NT2/D1 (cell line): ENCODE results near the gene HSPBAP1.
"Not testable (repeated sequence)": the region's sequence is repeated elsewhere in the genome, so short reads cannot be mapped to it uniquely, and the experiment has no call there.

Experiments
- DNase-seq: peaks from one replicate; pipeline ENCODE4 v3.0.0-alpha.2; 2011; ENCODE audit warnings: low read depth, low spot score
- H3K27me3 ChIP-seq: 2 replicates; pipeline ENCODE4 v1.6.0; 2011; ENCODE audit warnings: mild to moderate bottlenecking; ENCODE audit not compliant: insufficient read length, insufficient read depth
- H3K36me3 ChIP-seq: 2 replicates; pipeline ENCODE4 v1.6.1; 2011; ENCODE audit warnings: mild to moderate bottlenecking, low read length, mixed read lengths; ENCODE audit not compliant: insufficient read depth, insufficient read length
- H3K4me1 ChIP-seq: 2 replicates; pipeline ENCODE4 v1.5.1; 2011; ENCODE audit not compliant: insufficient read depth, insufficient read length
- H3K4me3 ChIP-seq: 2 replicates; pipeline ENCODE4 v1.5.1; 2011; ENCODE audit warnings: low read depth; ENCODE audit not compliant: insufficient read length
- H3K9ac ChIP-seq: 2 replicates; pipeline ENCODE4 v1.6.0; 2011; ENCODE audit warnings: low read depth; ENCODE audit not compliant: insufficient read length
- H3K9me3 ChIP-seq: 2 replicates; pipeline ENCODE4 v1.5.1; 2011; ENCODE audit warnings: mild to moderate bottlenecking, low read length; ENCODE audit not compliant: insufficient read depth
- SUZ12 ChIP-seq: IDR thresholded peaks from 2 replicates; pipeline ENCODE4 v1.6.1; 2011; ENCODE audit not compliant: insufficient read length, insufficient read depth; ENCODE audit errors: extremely low read depth
- YY1 ChIP-seq: IDR thresholded peaks from 2 replicates; pipeline ENCODE4 v1.6.1; 2011; ENCODE audit not compliant: insufficient read length, insufficient read depth
- ZNF274 ChIP-seq: IDR thresholded peaks from 2 replicates; pipeline ENCODE4 v1.6.1; 2011; ENCODE audit warnings: mild to moderate bottlenecking, low read depth, low read length

The HSPBAP1 gene

DNA sequence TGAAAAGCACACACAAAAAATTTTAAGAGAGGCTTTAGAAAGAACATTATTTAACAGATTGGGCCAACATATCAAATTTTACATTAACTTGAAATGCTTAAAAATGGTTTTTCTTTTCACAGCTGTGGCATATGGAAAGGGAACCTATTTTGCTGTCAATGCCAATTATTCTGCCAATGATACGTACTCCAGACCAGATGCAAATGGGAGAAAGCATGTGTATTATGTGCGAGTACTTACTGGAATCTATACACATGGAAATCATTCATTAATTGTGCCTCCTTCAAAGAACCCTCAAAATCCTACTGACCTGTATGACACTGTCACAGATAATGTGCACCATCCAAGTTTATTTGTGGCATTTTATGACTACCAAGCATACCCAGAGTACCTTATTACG, 65.4 kb downstream of the HSPBAP1 start:
- Histone ChIP-seq H3K9ac (no peak overlapping the region), H3K4me1 (no peaks in the 10 kb centered on the region), H3K9me3 (peaks cover 35% of the 10 kb centered on the region), H3K27me3 (no peaks in the 10 kb centered on the region), H3K36me3 (no peaks in the 10 kb centered on the region), H3K4me3 (no peak overlapping the region)
- no peak for DNase-seq
- no peak for TF ChIP-seq SUZ12
- no peak for TF ChIP-seq ZNF274
- TF ChIP-seq YY1, result no peak

DNA sequence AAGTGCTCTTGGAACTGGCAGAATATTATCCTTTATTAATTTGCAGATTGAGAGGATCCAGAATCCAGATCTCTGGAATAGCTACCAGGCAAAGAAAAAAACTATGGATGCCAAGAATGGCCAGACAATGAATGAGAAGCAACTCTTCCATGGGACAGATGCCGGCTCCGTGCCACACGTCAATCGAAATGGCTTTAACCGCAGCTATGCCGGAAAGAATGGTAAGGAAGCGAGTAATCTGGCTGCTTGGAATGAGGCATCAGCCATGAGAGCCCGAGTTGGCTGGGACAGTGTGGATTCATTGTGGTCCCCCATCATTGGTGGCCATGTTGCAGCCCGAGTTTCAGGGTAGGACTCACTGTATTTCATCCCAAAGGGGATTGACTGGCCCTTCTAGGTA, 65.9 kb downstream of the HSPBAP1 start:
- H3K4me1 ChIP-seq, result no peaks in the 10 kb centered on the region
- H3K27me3 ChIP-seq, result no peaks in the 10 kb centered on the region
- H3K9me3 ChIP-seq, result peaks cover 31% of the 10 kb centered on the region
- no peaks in the 10 kb centered on the region for H3K36me3 ChIP-seq
- H3K9ac ChIP-seq, result no peak overlapping the region
- no peak for DNase-seq
- TF ChIP-seq YY1 (no peak), ZNF274 (no peak), SUZ12 (no peak)
- no peak overlapping the region for H3K4me3 ChIP-seq

DNA sequence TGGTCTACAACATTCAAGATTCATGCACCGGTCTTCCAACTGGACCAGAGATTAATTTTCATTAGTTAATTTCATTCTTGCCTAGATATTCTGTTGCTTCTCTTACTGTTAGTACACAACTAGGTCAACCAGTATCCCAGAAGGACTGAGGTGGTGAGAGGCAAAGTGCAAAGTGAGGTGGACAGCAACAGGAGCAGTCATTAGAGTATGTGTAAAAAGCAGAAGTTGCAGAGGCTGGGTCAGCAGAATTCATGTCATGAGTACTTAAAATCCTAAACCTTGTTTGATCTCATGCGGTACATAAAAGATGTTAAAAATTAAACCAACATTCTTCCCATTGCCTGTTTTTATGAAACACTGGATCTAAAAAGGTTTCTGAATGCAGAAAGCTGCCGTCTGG, 66.3 kb downstream of the HSPBAP1 start:
- H3K36me3 ChIP-seq, result no peaks in the 10 kb centered on the region

DNA sequence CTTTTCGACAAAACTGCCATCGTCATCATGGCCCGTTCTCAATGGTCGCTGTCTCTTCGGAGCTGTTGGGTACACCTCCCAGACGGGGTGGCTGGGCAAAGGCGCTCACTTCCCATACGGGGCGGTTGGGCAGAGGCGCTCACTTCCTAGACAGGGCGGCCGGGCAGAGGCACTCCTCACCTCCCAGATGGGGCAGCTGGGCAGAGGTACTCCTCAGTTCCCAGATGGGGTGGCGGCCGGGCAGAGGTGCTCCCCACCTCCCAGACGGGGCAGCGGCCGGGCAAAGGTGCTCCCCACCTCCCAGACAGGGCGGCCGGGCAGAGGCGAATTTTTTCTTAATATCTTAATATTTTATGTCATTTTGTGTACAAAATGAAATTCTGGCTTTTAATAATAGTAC, 68.5 kb downstream of the HSPBAP1 start:
- Histone ChIP-seq H3K36me3 (no peaks in the 10 kb centered on the region), H3K9me3 (peaks cover 20% of the 10 kb centered on the region), H3K4me3 (no peak overlapping the region), H3K9ac (no peak overlapping the region), H3K4me1 (no peaks in the 10 kb centered on the region), H3K27me3 (no peaks in the 10 kb centered on the region)
- no peak for TF ChIP-seq ZNF274
- TF ChIP-seq YY1, result no peak
- DNase-seq, result no peak

More for the DNA sequence above, 66.3 kb downstream of the HSPBAP1 start:
- no peak overlapping the region for H3K4me3 ChIP-seq
- H3K9me3 ChIP-seq, result peaks cover 27% of the 10 kb centered on the region
- H3K4me1 ChIP-seq, result no peaks in the 10 kb centered on the region
- no peak overlapping the region for H3K9ac ChIP-seq
- no peak for TF ChIP-seq ZNF274
- no peak for TF ChIP-seq YY1
- TF ChIP-seq SUZ12, result no peak
- no peaks in the 10 kb centered on the region for H3K27me3 ChIP-seq
- DNase-seq, result no peak

DNA sequence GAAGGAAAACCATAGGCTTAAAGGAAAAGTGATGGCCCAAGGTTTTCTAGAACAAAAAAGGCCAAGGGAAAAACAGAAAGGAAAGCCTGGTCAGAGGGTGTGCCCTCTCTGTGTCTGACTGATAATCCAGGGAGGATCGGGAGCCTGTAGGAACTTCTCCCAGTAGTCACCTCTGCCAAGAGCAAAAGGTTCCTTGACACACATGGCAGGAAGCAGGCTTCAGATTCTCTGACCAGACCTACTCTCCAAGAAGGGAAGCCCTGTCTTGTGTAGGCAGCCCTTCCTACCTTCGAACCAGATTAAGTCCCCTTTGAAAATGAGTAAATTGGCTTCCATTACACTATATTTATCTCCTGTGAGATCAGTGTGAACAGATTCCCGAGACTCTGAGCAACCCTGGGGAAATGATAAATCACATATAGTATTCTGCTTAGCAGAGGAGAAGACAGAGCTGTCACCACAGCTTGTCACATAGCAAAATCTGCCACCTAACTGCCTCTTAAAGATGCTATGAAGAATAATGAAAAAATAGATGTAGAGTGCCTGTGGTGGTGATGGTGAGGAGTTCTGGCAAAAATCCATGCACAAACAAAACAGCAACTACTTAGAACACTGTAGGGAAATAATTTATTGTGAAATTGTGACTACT, 74.2 kb downstream of the HSPBAP1 start:
- no peaks in the 10 kb centered on the region for H3K27me3 ChIP-seq
- no peak for TF ChIP-seq ZNF274
- TF ChIP-seq YY1, result no peak
- no peak for TF ChIP-seq SUZ12
- H3K36me3 ChIP-seq, result no peaks in the 10 kb centered on the region
- no peaks in the 10 kb centered on the region for H3K4me1 ChIP-seq
- H3K4me3 ChIP-seq, result no peak overlapping the region
- no peak overlapping the region for H3K9ac ChIP-seq
- no peak for DNase-seq
- peaks cover 9% of the 10 kb centered on the region; the same call in 1 of the 2 replicates for H3K9me3 ChIP-seq

DNA sequence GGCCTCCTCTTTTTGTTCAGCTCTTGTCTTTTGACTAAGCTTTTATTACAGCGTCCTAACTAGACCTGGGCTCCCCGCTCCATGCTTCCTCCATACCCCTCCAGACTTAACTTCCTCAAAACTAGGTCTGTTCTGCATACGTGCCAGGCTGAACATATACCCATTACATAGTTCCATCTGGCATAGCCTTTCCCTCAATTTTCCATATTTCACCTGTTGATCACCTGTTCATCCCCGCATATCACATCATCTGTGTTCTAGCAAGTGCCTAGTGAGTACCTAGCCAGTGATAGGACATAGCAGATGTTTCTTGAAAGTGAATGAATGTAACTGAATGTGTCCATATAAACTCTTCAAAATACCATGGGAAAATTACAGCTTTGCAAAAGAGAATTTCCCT, 77.0 kb downstream of the HSPBAP1 start:
- Histone ChIP-seq H3K36me3 (no peaks in the 10 kb centered on the region), H3K4me1 (no peaks in the 10 kb centered on the region), H3K9me3 (no peaks in the 10 kb centered on the region), H3K27me3 (no peaks in the 10 kb centered on the region), H3K9ac (no peak overlapping the region), H3K4me3 (no peak overlapping the region)
- TF ChIP-seq ZNF274 (no peak), YY1 (no peak), SUZ12 (no peak)
- no peak for DNase-seq

DNA sequence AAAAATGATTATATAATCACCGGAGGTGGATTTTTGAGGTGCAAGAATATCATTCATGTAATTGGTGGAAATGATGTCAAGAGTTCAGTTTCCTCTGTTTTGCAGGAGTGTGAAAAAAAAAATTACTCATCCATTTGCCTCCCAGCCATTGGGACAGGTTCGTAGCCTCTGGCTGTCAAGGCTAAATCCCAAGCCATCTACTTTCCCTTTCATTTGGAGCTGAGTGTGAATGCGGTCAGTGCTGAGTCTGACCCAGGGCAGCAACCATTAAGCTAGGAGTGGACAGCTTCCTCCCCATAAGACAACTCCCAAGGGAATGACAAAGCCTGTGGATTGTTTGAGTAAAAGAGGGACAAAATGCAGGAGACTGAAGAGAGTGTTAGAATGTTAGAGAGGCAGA, 79.4 kb downstream of the HSPBAP1 start:
- Histone ChIP-seq H3K36me3 (no peaks in the 10 kb centered on the region), H3K4me3 (no peak overlapping the region), H3K9me3 (no peaks in the 10 kb centered on the region), H3K9ac (no peak overlapping the region), H3K4me1 (no peaks in the 10 kb centered on the region), H3K27me3 (no peaks in the 10 kb centered on the region)
- no peak for DNase-seq
- TF ChIP-seq YY1 (no peak), ZNF274 (no peak), SUZ12 (no peak)

DNA sequence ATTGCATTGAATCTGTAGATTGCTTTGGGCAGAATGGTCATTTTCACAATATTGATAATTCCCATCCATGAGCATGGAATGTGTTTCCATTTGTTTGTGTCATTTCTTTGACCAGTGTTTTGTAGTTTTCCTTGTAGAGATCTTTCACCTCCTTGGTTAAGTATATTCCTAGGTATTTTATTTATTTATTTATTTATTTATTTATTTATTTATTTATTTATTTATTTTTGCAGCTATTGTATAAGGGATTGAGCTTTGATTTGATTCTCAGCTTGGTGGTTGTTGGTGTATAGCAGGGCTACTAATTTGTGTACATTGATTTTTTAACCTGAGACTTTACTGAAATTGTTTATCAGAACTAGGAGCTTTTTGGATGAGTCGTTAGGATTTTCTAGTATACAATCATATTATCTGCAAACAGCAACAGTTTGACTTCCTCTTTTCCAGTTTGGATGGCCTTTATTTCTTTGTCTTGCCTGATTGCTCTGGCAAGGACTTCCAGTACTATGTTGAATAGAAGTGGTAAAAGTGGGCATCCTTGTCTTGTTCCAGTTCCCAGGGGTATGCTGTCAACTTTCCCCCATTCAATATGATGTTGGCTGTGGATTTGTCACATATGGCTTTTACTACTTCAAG, 82.9 kb downstream of the HSPBAP1 start:
- not testable (repeated sequence) for H3K4me1 ChIP-seq, H3K27me3 ChIP-seq, H3K4me3 ChIP-seq, H3K9ac ChIP-seq, DNase-seq, H3K36me3 ChIP-seq, H3K9me3 ChIP-seq
